Kidney tubule cell (primary cell): ENCODE results near the gene ANKRD33.

Experiments used
- DNase-seq: peaks from one replicate; pipeline ENCODE4 v3.0.0-alpha.2; 2018; ENCODE audit warnings: low spot score

Gene ANKRD33

GRCh38 chr12:51862947-51863346 is 25.0 kb upstream of the ANKRD33 start:
- no peak for DNase-seq

GRCh38 chr12:51863363-51863932 is 24.5 kb upstream of the ANKRD33 start:
- DNase-seq = peak; percentile 22

DNA sequence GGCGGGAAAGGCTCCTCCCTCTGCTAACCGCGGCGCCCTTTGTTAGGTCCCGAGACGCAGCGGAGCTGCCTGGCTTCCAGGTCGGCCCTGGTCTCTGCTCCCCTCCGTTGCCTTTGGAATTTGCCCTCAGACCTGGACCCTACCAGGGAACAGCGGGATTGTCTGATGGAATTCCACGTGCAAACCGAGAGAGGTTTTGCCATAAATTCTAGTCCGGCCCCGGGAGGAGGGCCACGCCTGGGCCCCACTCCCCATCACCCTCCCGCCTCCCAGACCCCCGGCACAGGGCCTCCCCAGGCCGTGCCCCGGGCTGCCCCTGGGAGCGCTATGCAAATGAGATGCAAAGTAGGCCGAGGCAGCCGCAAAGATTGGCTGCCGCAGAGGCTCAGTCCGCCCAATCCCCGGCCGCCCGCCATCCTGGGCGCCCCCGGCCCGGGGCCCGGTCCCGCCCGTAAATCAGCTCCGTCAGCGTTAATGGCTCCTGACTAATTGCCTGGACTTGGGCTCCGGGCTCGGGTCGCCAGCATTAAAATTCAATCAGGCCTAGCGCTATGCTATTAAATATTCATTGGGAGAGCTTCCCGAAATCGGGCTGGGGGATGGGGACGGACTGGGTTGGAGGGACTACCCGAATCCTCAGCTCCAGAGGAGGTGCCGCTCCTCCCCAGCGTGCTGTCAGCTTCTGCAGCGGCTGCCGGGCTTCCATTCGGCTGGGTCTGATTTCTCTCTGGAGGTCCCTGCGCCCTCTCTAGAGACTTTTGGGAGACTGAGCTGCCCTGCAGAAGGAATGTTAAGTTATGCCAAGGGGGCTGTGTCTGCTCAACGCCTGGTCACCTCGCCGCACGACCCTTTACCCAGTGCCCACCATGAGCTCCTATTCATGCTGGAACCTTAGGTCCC is 23.7 kb upstream of the ANKRD33 start:
- DNase-seq = peak; percentile 18

DNA sequence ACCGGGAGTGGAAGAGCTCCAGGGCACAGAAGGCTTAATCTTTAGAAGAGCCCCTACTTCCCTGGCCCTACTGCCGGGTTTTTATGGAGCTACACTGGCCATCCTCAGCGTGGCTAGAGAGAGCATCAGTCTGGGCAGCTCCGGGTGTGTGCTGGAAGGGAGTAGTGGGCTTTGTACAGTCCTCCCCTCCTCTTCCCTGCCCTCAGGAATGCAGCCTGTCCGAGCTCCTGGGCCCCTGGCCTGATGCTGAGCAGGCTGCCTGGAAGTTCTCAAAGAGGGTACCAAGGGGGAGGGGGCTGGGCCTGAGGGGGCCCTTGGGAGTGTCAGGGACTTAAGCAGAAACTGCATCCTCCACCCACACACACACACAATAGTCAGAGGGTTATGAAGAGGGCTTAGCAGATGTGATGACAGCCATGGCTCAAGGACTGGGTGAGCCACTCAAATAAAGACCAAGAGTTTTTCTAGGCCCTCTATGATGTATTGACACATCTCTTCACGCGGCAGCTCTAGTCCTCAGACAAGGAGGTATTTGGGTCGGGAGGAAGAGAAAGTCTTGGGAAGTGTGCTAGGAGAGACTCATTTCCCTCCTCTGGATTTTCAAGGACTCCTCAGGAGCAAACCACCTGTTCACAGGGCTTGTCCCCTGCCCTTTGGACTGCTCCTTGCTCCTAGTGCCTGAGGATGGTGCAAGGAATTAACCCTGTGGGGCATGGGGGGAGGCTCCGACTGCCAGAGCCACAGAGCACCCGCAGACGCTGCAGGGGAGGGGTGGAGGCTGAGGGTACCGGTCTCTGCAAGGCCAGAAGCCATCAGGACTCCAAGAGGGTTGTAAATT is 22.9 kb upstream of the ANKRD33 start:
- DNase-seq = no peak

- DNase-seq = no peak
These were observed 22.1 kb upstream of the ANKRD33 start for GRCh38 chr12:51865757-51866270.

DNA sequence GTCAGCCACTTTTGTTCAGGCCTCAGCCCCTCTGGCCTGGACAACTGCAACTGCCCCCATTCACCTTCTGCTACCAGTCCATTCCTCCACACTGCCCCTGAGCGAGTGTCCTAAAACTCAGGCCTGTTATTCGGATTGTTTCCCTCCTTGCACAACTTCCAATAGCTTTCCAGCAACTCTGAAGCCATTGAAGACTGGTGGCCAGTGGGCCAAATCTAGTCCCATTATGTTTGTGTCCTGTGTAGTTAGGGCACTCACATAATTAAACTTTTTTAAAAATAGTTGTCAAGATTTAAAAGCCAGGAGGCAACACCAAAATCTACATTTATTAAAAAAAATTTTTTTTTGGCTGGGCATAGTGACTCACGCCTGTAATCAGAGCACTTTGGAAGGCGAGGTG is 21.6 kb upstream of the ANKRD33 start:
- DNase-seq = no peak

GRCh38 chr12:51866762-51867161 is 21.1 kb upstream of the ANKRD33 start:
- DNase-seq = no peak

GRCh38 chr12:51867371-51867770 is 20.5 kb upstream of the ANKRD33 start:
- DNase-seq = no peak

GRCh38 chr12:51867796-51868428 is 20.0 kb upstream of the ANKRD33 start:
- no peak for DNase-seq

DNA sequence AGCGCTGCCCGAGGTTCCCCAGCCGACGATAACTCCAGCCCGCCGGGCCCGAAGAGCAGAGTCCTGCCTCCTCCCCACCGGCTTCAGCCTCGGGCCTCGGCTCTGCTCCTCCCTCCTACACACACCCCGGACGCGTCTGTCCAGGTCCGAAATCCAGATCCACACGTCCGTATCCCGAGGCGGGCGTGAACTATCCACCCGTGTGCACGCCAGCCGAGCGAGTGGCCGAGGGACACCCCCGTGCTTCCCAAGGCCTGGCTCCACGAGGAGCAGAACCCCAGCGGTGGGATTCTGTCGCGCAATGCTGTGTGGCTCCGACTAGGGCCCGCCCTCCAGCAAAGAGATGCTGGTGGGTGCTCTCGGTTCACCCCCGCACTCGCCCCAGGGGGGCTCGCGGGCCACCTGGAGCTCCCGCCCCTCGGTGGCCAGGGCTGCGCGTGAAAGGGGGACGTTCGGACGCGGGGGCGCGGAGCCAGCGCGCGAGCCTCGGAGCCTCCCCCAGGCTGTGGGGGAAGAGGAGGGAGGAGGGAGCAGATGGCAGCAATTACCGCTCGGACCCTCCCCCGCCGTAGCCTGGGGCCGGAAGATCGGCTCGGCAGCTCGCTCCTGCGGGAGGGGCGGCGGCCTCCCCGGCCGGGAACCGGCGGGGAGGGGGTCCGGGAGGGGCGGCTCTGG is 18.9 kb upstream of the ANKRD33 start:
- no peak for DNase-seq

GRCh38 chr12:51869496-51869865 is 18.4 kb upstream of the ANKRD33 start:
- no peak for DNase-seq

- DNase-seq = no peak
These were observed 18.0 kb upstream of the ANKRD33 start for GRCh38 chr12:51869931-51870330.

- no peak for DNase-seq
These were observed 17.4 kb upstream of the ANKRD33 start for GRCh38 chr12:51870504-51870903.

DNA sequence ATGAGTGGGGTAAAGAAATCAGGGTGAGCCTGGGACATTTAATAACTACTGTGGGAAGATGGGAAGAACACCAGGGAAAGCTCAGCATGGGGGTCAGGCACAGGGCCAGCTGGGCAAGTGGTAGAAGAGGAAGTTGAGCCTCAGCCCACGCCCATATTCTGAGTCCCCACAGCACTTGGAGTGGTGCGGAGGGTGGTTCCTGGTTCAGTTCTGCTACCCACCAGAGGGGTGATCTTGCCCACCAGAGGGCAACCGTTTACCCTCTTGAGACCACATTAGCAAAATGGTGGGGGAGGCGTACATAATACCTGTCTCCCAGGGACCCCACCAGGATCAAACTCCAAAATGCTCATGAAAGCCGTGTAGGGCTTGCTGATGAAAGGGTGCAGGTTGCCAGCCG is 16.8 kb upstream of the ANKRD33 start:
- DNase-seq = no peak

DNA sequence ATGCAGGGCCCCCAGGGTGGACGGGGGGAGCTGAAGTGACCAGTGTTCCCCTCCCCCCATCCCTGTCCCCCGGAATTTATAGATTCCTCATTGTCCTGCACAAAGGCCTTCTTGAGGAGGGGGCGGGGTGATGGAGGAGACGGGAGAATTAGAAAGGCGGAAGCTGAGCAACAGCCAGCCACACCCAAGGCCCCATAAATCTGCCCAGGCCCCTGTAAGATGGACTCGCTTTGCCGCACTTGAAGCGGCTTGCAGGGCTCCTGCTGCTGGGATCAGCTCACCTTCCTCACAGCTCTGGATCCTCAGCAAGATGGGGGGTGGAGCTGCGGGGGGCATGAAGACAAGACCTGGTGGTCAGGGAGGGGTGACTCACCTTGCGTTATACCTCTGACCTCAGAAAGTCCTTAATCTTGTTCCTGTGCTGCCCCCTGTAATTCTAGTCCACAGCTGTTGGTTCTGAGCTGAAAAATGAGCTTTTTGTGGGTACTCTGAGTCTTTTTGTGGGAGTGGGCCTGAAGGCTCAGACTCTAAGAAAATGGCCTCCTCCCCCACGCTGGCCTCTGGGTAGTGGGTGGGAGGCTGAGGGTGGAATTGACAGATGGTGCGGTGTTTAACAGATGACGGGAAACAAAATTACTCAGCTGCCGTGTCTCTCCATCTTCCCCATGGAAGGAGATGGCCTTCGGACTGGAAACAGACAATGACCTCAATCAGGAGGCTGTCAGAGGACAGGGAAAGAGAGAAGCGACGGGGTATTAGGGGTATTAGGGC is 15.8 kb upstream of the ANKRD33 start:
- no peak for DNase-seq

GRCh38 chr12:51872689-51872981 is 15.3 kb upstream of the ANKRD33 start:
- no peak for DNase-seq

- no peak for DNase-seq
These were observed 14.5 kb upstream of the ANKRD33 start for GRCh38 chr12:51873251-51873994.

GRCh38 chr12:51874000-51874399 is 13.9 kb upstream of the ANKRD33 start:
- DNase-seq = no peak

DNA sequence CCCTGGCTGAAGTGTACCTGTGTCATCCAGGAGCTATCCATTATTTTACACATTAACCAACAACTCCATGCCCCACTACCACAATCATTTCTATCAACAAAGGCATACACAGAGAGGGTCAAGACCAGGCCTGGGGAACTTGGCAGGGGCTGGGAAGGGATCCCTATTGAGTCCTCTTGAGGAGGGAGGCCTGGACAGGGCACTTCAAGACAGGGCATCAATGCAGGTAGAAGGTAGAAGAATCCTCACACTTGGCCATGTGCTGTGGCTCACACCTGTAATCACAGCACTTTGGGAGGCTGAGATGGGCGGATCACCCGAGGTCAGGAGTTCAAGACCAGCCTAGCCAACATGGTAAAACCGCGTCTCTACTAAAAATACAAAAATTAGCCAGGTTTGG is 13.4 kb upstream of the ANKRD33 start:
- DNase-seq = no peak

DNA sequence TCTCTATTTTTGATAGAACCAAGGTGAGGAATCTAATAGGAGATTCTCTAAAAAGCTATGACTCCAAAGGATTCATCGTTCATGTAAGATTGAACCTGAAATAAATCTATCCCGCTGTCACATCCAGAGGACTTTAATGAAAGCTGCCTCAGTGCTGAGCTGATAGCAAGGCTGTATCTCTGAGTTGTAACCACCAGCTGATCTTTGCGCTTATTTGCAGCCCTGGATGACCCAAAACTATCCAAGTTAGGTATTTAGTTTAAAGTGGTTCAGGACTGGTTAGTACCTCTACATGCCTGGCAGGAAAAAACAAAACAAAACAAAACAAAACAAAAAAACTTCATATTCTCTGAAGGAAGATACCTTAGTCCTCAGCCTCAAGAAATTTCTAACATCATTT is 8.8 kb upstream of the ANKRD33 start:
- no peak for DNase-seq
